ENCODE measurements around the gene SAC3D1. TPM values are rescaled to one million over a fixed set of nuclear protein-coding genes. Genes with fewer than 3 reads are reported as not detected.
A peak's percentile ranks its signal among the peaks of the same experiment; 100 is the strongest.

SAC3D1 gene
- total and polyA plus RNA-seq, 2 donors = 3.0 to 14.7 TPM

DNA sequence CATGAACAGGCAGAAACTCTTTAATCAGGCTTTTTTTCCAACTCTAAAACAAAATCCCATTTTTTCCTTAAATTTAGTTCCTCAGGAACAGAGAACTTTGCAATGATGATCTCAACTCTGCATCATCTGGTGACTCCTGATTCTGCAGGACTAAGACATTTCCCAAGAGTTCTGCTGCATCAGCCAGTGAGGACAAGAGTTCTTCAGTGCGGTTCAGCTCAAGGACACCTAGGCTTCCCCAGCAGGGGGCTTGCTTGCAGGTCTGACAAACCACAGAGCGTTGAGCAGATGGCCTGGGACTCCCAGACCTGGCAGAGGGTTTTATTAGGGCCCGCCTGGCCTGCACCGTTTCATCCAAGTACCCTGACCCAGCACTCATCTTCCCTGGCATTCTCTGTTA lies 36.4 kb downstream of the SAC3D1 start:
- DNase-seq (ENCODE audit: extremely low spot score) = no peak
- no peaks in the 10 kb centered on the region for H3K4me1 ChIP-seq (ENCODE audit: insufficient read depth)
- H3K4me3 ChIP-seq (ENCODE audit: low read depth, low read length) = no peak overlapping the region
- H3K27ac ChIP-seq (ENCODE audit: low read depth) = no peak overlapping the region
- WGBS = 63% methylated on average over 4 of the region's 4 CpGs
- H3K36me3 ChIP-seq (ENCODE audit: insufficient read depth) = no peaks in the 10 kb centered on the region

DNA sequence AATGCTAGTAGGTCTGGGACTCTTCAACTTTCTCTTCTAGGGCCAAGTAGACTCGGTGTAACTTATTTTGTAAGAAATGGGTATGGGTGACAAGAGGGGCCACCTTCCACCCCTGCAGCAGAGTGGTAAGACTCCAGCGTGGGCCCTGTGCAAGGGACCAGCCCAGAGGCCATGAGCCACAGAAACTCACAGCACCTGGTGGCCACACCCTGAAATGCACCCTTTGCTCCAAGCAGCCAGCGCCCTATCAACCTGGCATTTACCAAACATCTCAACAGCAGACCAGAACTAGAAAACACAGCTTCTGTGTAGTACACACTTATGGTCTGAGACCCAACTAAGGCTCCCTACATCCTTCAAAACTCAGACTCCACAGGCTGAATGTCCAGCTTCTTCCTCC lies 37.1 kb downstream of the SAC3D1 start:
- Histone ChIP-seq H3K36me3 (ENCODE audit: insufficient read depth) (no peaks in the 10 kb centered on the region), H3K4me1 (ENCODE audit: insufficient read depth) (no peaks in the 10 kb centered on the region), H3K27ac (ENCODE audit: low read depth) (no peak overlapping the region), H3K4me3 (ENCODE audit: low read depth, low read length) (no peak overlapping the region)
- DNase-seq (ENCODE audit: extremely low spot score) = no peak
- WGBS = 60% methylated on average over 3 of the region's 3 CpGs

DNA sequence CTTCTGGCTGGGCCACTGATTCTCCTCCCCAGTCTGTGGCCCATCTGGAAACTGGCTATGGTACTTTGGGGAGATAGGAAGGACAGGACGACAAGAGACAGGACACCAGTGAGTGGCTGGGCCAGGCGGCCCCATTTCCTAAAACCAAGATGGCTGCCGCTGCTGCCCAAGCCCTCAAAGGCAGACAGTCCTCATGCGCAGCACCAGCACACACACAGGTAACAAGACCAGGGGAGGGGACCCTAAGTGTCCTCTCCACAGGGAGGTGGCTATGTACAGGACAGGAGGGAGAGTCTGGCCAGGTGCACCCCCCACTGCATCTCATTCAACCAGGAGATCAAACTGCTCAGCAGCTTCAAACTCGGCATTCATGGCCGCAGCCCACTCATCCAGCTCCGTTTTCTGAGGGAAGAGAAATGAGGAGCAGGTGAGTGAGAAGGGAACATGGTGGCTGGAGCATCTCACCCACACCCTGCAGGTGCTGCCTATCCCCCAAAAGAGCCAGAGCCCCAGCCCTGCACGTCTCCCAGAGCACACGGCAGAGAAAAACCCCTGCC lies 37.9 kb downstream of the SAC3D1 start:
- Histone ChIP-seq H3K36me3 (ENCODE audit: insufficient read depth) (no peaks in the 10 kb centered on the region), H3K27ac (ENCODE audit: low read depth) (no peak overlapping the region), H3K4me3 (ENCODE audit: low read depth, low read length) (no peak overlapping the region), H3K4me1 (ENCODE audit: insufficient read depth) (no peaks in the 10 kb centered on the region)
- no peak for DNase-seq (ENCODE audit: extremely low spot score)
- 93% methylated on average over 9 of the region's 9 CpGs for WGBS

DNA sequence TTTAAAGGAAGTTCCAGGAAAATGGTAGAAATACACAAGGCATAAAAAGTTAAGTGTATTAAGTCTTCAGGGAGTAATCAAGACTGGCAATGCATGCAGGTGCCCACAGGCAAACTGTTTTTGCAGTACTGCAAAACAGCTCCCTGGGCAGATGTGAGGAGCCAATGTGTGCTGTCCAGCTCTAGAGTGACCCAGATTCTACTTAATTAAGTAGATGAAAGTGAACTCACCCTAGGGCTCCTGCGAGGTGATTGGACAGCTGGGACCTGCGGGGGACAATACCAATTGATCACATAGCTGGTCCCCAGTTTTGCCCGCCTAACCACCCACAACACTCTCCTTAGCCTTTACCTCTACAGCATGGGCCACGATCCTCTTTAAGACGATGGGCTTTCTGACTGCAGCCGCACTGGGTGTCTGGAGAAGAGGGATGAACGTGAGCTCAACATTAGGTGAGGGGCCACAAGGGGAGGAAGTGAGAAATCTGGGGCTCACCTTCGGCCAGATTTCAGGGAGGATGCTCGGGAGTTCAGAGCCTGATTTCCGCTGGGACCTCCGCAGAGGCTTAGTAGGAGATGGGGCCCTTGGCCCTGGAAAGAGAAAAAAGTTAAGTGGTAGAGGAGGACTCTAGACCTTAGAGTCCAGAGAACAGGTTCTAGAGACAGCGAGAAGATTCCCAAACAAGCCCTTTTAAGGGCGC lies 42.3 kb downstream of the SAC3D1 start:
- no peak for DNase-seq (ENCODE audit: extremely low spot score)
- Histone ChIP-seq H3K27ac (ENCODE audit: low read depth) (peak overlapping the region; percentile 53), H3K36me3 (ENCODE audit: insufficient read depth) (peaks cover 5% of the 10 kb centered on the region), H3K4me3 (ENCODE audit: low read depth, low read length) (peak overlapping the region; percentile 68), H3K4me1 (ENCODE audit: insufficient read depth) (no peaks in the 10 kb centered on the region)
- WGBS = 5% methylated on average over 13 of the region's 13 CpGs

DNA sequence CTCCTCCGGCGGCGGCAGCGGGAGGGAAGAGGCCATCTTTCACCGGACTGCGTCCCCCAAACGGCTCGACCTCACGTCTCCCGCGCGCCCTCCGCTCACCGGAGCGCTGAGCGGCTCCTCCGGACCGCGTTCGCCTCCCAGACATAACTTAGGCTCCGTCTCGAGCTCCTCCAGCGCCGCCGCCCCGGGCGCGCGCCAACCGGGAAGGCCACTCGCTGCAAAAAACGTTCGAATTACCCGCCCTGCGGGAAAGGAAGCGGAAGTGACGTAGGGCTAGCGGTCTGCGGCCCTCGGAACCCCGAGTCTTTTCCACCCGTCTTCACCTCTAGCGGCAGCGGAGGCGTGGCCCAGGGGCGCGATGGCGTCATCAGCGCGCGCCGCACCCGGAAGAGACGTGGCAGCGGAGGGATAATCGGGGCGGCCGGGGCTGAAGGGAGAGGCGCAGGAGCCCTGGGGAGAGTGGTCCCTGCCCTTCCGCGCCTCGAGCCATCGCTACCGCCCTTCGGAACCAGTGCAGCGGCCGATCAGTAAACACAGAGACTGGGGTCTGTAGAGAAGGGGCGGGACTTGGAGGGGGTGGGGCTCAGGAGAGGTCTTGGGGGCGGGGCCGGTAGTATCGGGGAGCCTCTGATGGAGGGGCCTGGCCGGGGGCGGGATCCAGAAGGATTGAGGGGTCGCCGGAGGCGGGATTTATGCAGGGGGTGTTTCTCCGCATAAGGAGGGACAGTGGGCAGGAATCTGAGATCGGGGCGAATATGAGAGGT lies 43.0 kb downstream of the SAC3D1 start, which contains the start of the genes CDCA5 and ZFPL1:
Gene CDCA5, minus strand, starts transcription at position 207 of the 764 bp plus-strand sequence. Its CDS starts 62 bp downstream, at position 145.
Gene ZFPL1, plus strand, starts transcription at position 389 of the 764 bp plus-strand sequence. CDS start 477 bp downstream, outside the sequence.
- peak; percentile 87 for DNase-seq (ENCODE audit: extremely low spot score)
- WGBS = under 1% methylated on average over 79 of the region's 79 CpGs
- H3K4me1 ChIP-seq (ENCODE audit: insufficient read depth) = no peaks in the 10 kb centered on the region
- peak within 1 kb of the TSS; percentile 98 for H3K27ac ChIP-seq (ENCODE audit: low read depth)
- peaks cover 5% of the 10 kb centered on the region for H3K36me3 ChIP-seq (ENCODE audit: insufficient read depth)
- H3K4me3 ChIP-seq (ENCODE audit: low read depth, low read length) = peak within 1 kb of the TSS; percentile 68

GRCh38 chr11:65084598-65085375 lies 43.8 kb downstream of the SAC3D1 start:
- no peak for DNase-seq (ENCODE audit: extremely low spot score)
- Histone ChIP-seq H3K4me1 (ENCODE audit: insufficient read depth) (no peaks in the 10 kb centered on the region), H3K4me3 (ENCODE audit: low read depth, low read length) (peak overlapping the region; percentile 68), H3K27ac (ENCODE audit: low read depth) (peak overlapping the region; percentile 98), H3K36me3 (ENCODE audit: insufficient read depth) (peaks cover 5% of the 10 kb centered on the region)
- 41% methylated on average over 23 of the region's 23 CpGs for whole genome bisulfite sequencing

- H3K4me1 ChIP-seq (ENCODE audit: insufficient read depth) = no peaks in the 10 kb centered on the region
- H3K27ac ChIP-seq (ENCODE audit: low read depth) = no peak overlapping the region
- H3K4me3 ChIP-seq (ENCODE audit: low read depth, low read length) = no peak overlapping the region
- H3K36me3 ChIP-seq (ENCODE audit: insufficient read depth) = peaks cover 5% of the 10 kb centered on the region
- 91% methylated on average over 4 of the region's 4 CpGs for WGBS
- no peak for DNase-seq (ENCODE audit: extremely low spot score)
Measured at GRCh38 chr11:65085446-65085845, 44.4 kb downstream of the SAC3D1 start.

DNA sequence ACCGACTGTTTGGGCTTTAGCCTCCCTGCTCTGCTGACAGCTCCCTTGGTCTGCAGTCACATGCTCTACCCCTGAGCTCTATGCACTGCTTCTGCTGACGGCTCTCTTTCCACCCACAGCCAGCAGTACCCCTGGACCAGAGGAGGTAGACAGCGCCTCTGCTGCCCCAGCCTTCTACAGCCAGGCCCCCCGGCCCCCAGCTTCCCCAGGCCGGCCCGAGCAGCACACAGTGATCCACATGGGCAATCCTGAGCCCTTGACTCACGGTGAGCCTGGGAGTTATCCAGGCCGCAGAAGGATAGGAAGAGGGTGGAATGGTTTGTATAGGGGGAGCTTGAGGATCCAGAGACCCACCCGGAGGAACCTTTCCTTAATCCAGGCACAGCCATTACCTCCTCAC lies 45.8 kb downstream of the SAC3D1 start:
- DNase-seq (ENCODE audit: extremely low spot score) = no peak
- H3K27ac ChIP-seq (ENCODE audit: low read depth) = no peak overlapping the region
- no peak overlapping the region for H3K4me3 ChIP-seq (ENCODE audit: low read depth, low read length)
- H3K36me3 ChIP-seq (ENCODE audit: insufficient read depth) = peaks cover 5% of the 10 kb centered on the region
- WGBS = 90% methylated on average over 9 of the region's 9 CpGs
- no peaks in the 10 kb centered on the region for H3K4me1 ChIP-seq (ENCODE audit: insufficient read depth)

DNA sequence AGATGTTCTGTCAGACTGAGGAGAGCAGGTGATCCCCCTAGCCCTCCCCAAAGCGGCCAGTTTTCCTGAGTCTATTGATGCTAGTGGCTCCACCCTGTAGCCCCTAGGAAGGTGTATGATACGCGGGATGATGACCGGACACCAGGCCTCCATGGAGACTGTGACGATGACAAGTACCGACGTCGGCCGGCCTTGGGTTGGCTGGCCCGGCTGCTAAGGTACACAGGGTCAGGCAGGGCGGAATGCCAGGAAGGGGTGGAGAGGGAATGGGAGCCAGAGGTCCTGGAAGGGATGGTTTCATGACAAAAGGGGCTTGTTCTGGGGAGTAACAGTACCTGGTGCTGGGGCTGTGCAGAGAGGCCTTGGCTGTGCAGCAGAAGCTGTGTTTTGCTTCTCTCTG lies 46.2 kb downstream of the SAC3D1 start:
- 90% methylated on average over 11 of the region's 11 CpGs for WGBS
- no peak overlapping the region for H3K27ac ChIP-seq (ENCODE audit: low read depth)
- H3K4me3 ChIP-seq (ENCODE audit: low read depth, low read length) = no peak overlapping the region
- no peaks in the 10 kb centered on the region for H3K4me1 ChIP-seq (ENCODE audit: insufficient read depth)
- H3K36me3 ChIP-seq (ENCODE audit: insufficient read depth) = peaks cover 5% of the 10 kb centered on the region
- no peak for DNase-seq (ENCODE audit: extremely low spot score)

DNA sequence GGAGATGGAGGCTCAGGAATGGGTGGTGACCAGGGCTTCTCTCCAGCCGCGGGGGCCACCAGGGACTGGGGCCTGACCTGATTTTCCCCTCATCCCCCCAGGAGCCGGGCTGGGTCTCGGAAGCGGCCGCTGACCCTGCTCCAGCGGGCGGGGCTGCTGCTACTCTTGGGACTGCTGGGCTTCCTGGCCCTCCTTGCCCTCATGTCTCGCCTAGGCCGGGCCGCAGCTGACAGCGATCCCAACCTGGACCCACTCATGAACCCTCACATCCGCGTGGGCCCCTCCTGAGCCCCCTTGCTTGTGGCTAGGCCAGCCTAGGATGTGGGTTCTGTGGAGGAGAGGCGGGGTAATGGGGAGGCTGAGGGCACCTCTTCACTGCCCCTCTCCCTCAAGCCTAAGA lies 46.8 kb downstream of the SAC3D1 start:
- H3K4me3 ChIP-seq (ENCODE audit: low read depth, low read length) = no peak overlapping the region
- no peak overlapping the region for H3K27ac ChIP-seq (ENCODE audit: low read depth)
- DNase-seq (ENCODE audit: extremely low spot score) = no peak
- 94% methylated on average over 15 of the region's 15 CpGs for WGBS
- peaks cover 5% of the 10 kb centered on the region for H3K36me3 ChIP-seq (ENCODE audit: insufficient read depth)
- no peaks in the 10 kb centered on the region for H3K4me1 ChIP-seq (ENCODE audit: insufficient read depth)

DNA sequence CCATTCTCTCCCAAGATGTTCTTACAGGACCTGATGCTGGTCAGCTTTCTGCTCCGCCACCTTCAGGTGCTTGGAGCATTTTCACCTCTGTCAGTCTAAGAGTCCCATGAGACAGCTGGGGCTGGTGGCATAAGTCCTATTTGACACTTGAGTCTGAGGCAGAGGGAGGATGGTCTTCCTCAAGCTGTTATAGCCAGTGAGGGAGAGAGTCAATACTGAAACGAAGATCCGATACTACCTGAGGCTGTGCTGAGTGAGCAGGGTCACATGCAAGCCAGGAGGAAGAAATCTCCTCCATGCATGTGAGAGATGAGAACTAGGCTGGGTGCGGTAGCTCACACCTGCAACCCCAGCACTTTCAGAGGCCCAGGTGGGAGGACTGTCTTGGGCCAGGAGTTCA lies 48.6 kb downstream of the SAC3D1 start:
- no peak for DNase-seq (ENCODE audit: extremely low spot score)
- H3K4me1 ChIP-seq (ENCODE audit: insufficient read depth) = no peaks in the 10 kb centered on the region
- 92% methylated on average over 4 of the region's 4 CpGs for WGBS
- peaks cover 5% of the 10 kb centered on the region for H3K36me3 ChIP-seq (ENCODE audit: insufficient read depth)
- no peak overlapping the region for H3K4me3 ChIP-seq (ENCODE audit: low read depth, low read length)
- H3K27ac ChIP-seq (ENCODE audit: low read depth) = no peak overlapping the region

GRCh38 chr11:65090628-65091027 lies 49.6 kb downstream of the SAC3D1 start:
- no peak for DNase-seq (ENCODE audit: extremely low spot score)
- H3K27ac ChIP-seq (ENCODE audit: low read depth) = no peak overlapping the region
- peaks cover 5% of the 10 kb centered on the region for H3K36me3 ChIP-seq (ENCODE audit: insufficient read depth)
- 91% methylated on average over 4 of the region's 4 CpGs for WGBS
- H3K4me1 ChIP-seq (ENCODE audit: insufficient read depth) = no peaks in the 10 kb centered on the region
- no peak overlapping the region for H3K4me3 ChIP-seq (ENCODE audit: low read depth, low read length)

Data from urinary bladder (tissue), 4 donors.